Memory B cell (primary cell): ENCODE data around the gene BAD.
"Not testable (repeated sequence)": the region's sequence is repeated elsewhere in the genome, so short reads cannot be mapped to it uniquely, and the experiment has no call there.

ENCODE experiments used
- ATAC-seq: fragments of 150-1000 bp; cut with Tn5 transposase; 2 replicates; pipeline ENCODE4 v1.10.0; 2021; ENCODE audit warnings: low read depth, mild to moderate bottlenecking, moderate library complexity
- DNase-seq, 2 donors: peaks; one replicate each; pipeline ENCODE4 v3.0.0; 2022; ENCODE audit warnings: low spot score in 2 of 2
- H3K27ac Mint-ChIP-seq: one replicate; pipeline ENCODE4 v1.8.0; 2022; ENCODE audit warnings: mild to moderate bottlenecking, moderate library complexity, mixed read lengths
- H3K27me3 Mint-ChIP-seq: one replicate; pipeline ENCODE4 v1.8.0; 2022; ENCODE audit warnings: mixed read lengths
- H3K36me3 Mint-ChIP-seq: one replicate; pipeline ENCODE4 v1.8.0; 2022; ENCODE audit warnings: mild to moderate bottlenecking, mixed read lengths
- H3K4me1 Mint-ChIP-seq: one replicate; pipeline ENCODE4 v1.8.0; 2022; ENCODE audit warnings: mixed read lengths
- H3K4me3 Mint-ChIP-seq: one replicate; pipeline ENCODE4 v1.8.0; 2022; ENCODE audit warnings: mild to moderate bottlenecking, moderate library complexity, mixed read lengths
- H3K9me3 Mint-ChIP-seq: one replicate; pipeline ENCODE4 v1.8.0; 2022; ENCODE audit warnings: mixed read lengths

BAD gene

DNA sequence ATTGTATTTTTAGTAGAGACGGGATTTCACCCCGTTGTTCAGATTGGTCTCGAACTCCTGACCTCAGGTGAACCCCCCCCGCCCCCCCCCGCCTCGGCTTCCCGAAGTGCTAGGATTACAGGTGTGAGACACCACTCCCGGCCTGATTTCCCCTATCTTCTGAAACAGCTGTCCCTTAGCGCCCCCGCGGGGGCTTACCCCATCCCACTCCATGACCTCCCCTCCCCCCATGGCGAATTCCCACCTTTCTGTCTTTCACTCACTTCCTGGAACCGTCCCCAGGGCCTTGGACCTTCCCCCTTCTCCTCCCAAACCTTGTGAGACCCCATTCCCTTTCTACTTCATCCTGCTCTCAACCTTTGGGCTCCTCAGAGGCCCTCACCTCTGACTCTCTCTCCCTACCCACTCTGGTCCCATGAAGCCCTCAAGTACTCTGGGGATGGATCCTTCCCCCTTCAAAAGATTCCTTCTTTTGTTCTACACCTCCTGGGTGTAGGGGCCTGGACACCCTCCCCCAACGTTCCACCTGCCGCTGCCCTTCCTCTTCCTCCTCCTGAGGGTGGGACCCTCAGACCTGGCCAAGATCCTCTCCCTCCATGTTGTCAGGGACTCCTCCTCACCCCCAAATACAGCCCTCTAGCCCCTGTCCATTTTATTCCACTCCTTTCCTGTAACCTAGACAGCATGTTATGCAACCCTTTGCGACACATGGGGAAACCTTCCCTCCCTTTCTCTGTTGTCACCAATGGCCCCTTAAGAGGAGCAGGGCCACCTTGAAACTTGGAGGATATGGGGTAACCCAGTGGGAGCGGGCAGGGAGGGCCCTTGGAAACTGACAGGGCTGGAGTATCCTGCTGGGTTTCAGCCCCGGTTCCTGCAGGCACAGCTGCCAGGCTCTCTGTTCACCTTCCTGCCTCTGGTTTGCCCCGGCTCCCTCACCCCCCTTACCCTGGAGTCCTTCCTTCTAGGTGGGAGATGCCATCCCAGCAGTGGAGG, 34.6 kb upstream of the BAD start:
- H3K4me1 Mint-ChIP-seq: peaks cover 11% of the 10 kb centered on the region
- no peaks in the 10 kb centered on the region for H3K9me3 Mint-ChIP-seq
- no peak for ATAC-seq

DNA sequence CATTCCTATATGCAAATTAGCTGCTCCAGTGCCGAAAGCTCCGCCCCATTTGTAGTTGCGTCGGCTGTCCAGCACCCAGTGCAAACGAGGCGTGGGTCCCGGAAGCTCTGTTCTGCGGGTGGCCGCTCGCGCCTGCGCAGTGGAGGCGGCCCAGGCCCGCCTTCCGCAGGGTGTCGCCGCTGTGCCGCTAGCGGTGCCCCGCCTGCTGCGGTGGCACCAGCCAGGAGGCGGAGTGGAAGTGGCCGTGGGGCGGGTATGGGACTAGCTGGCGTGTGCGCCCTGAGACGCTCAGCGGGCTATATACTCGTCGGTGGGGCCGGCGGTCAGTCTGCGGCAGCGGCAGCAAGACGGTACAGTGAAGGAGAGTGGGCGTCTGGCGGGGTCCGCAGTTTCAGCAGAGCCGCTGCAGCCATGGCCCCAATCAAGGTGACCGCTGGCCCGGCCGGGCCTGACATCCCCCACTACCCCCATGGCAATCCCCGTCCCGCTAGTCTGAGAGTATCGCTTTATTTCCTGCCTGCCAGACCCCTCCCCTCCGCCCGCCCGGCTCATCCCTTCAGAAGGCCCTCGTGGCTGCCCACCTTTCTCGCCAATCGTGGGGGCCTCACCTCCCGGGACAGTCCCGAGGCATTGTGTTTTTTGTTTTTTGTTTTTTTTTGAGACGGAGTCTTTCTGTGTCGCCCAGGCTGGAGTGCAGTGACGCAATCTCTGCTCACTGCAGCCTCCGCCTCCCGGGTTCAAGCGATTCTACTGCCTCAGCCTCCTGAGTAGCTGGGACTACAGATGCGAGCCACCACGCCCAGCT, 33.7 kb upstream of the BAD start, which contains the start of gene PRDX5:
TSS of gene PRDX5 (plus strand) at position 161 of the 805 bp plus-strand sequence. CDS start at position 256, 95 bp downstream.
- Mint-ChIP-seq H3K27me3 (no peaks in the 10 kb centered on the region), H3K4me3 (peak within 1 kb of the TSS; percentile 96), H3K27ac (peak within 1 kb of the TSS; percentile 99), H3K36me3 (peaks cover 11% of the 10 kb centered on the region), H3K4me1 (peaks cover 13% of the 10 kb centered on the region), H3K9me3 (no peaks in the 10 kb centered on the region)
- ATAC-seq: peak; percentile 74
- peak; percentile 59 to 94 for DNase-seq

More for the DNA sequence above, 34.6 kb upstream of the BAD start:
- H3K4me3 Mint-ChIP-seq: peak overlapping the region; percentile 96
- no peak for DNase-seq
- H3K27ac Mint-ChIP-seq: peak overlapping the region; percentile 99
- H3K27me3 Mint-ChIP-seq: no peaks in the 10 kb centered on the region
- H3K36me3 Mint-ChIP-seq: peaks cover 11% of the 10 kb centered on the region

DNA sequence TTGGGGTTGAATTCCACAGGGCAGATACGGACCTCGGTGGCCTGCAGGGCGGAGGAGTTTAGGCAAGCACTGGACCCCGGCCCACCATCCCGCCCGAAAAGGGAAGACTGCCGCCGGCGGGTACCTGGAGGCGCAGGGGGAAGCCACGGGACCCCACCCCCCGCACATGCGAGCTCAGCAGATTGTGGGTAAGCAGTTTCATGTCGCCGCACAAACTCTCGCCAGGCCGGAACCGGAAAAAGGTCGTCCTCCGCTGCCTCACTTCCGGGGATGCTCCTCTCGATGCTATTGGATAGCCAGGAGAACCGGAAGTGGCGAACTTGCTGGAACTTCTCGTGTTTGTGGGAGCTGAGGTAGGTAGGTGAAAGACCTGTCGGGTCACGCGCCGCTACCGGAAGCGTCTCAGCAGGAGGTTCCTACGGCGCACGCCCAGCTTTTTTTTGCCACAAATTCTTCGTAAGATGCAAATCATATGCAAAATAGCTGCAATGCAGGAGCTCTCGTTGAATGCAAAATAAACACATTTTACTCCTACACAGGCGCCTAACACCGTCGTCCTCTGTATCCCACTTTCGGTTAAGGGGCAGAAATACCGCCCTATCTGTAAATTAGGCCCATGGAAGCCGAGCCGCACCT, 33.0 kb upstream of the BAD start, which contains the start of gene TRMT112:
TSS of gene TRMT112 (minus strand) at position 235 of the 636 bp plus-strand sequence. CDS start at position 202, 33 bp downstream.
- Mint-ChIP-seq H3K4me3 (peak within 1 kb of the TSS; percentile 96), H3K4me1 (peaks cover 20% of the 10 kb centered on the region)

DNA sequence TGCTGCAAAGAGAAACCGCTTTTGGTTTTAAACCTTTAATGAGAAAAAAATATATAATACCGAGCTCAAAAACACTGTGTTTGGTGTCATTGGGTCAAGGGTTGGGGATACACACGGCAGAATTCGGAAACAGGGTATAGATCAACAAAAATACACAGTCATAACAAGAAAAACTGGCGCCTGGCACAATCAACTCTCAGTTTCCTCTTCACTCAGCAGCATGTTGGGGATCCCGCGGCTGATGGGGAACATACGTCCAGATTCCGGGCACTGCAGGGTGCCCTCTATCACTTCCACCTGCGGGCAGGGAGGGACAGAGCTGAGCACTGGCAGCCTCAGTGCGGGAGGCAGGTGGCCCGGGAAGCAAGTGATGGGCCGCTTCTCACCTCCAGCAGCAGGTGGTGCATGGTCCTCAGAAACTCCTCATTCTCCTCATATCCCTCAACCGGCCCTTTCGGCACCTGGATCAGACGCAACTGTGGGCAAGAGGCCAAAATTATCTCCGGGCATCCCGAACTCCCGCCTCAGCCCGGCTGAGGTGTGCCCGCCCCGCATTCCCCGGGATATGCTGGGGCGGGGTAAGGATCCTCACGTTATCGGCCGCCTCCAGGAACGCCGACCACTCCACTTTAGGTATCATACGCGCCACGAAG, 32.3 kb upstream of the BAD start:
- peak overlapping the region; percentile 96 for H3K4me3 Mint-ChIP-seq
- H3K9me3 Mint-ChIP-seq: no peaks in the 10 kb centered on the region
- peaks cover 20% of the 10 kb centered on the region for H3K4me1 Mint-ChIP-seq
- H3K27me3 Mint-ChIP-seq: no peaks in the 10 kb centered on the region
- H3K36me3 Mint-ChIP-seq: peaks cover 15% of the 10 kb centered on the region
- DNase-seq (no peak), ATAC-seq (peak; percentile 21)
- H3K27ac Mint-ChIP-seq: peak overlapping the region; percentile 99

More for the DNA sequence above, 33.0 kb upstream of the BAD start, which contains the start of gene TRMT112:
- peaks cover 15% of the 10 kb centered on the region for H3K36me3 Mint-ChIP-seq
- H3K9me3 Mint-ChIP-seq: no peaks in the 10 kb centered on the region
- peak within 1 kb of the TSS; percentile 99 for H3K27ac Mint-ChIP-seq
- DNase-seq (peak; percentile 87 to 89), ATAC-seq (peak; percentile 70)
- H3K27me3 Mint-ChIP-seq: no peaks in the 10 kb centered on the region

DNA sequence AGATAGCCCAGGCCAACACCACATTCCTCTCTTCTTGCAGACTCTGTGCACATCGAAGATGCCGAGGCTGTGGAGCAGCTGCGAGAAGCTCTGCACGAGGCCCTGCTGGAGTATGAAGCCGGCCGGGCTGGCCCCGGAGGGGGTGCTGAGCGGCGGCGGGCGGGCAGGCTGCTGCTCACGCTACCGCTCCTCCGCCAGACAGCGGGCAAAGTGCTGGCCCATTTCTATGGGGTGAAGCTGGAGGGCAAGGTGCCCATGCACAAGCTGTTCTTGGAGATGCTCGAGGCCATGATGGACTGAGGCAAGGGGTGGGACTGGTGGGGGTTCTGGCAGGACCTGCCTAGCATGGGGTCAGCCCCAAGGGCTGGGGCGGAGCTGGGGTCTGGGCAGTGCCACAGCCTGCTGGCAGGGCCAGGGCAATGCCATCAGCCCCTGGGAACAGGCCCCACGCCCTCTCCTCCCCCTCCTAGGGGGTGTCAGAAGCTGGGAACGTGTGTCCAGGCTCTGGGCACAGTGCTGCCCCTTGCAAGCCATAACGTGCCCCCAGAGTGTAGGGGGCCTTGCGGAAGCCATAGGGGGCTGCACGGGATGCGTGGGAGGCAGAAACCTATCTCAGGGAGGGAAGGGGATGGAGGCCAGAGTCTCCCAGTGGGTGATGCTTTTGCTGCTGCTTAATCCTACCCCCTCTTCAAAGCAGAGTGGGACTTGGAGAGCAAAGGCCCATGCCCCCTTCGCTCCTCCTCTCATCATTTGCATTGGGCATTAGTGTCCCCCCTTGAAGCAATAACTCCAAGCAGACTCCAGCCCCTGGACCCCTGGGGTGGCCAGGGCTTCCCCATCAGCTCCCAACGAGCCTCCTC, 31.4 kb upstream of the BAD start:
- Mint-ChIP-seq H3K4me3 (peak overlapping the region; percentile 96), H3K27ac (peak overlapping the region; percentile 99), H3K4me1 (peaks cover 21% of the 10 kb centered on the region), H3K36me3 (peaks cover 11% of the 10 kb centered on the region)
- DNase-seq, H3K27me3 Mint-ChIP-seq, H3K9me3 Mint-ChIP-seq, ATAC-seq: not testable (repeated sequence)

DNA sequence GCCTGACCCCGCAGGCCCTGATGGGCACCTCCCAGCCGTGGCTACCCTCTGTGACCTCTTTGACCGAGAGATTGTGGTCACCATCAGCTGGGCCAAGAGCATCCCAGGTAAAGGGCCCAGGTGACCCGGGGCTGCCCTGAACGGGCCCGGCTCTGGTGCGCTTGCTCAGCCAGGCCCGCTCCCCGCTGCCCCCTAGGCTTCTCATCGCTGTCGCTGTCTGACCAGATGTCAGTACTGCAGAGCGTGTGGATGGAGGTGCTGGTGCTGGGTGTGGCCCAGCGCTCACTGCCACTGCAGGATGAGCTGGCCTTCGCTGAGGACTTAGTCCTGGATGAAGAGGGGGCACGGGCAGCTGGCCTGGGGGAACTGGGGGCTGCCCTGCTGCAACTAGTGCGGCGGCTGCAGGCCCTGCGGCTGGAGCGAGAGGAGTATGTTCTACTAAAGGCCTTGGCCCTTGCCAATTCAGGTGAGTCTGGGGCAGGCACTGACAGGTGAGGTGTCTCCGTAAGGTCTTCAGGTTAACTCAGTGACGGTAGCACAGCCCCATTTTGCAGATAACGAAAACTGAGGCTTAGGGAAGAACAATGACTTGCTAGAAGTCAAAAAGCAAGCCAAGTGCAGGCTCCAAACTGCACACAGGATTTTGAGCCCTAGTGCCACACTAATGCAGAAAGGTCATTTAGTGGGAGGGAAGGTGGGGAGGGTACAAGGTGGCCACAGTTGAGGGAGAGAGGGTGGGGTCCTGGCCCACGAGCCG, 30.5 kb upstream of the BAD start:
- Mint-ChIP-seq H3K27me3 (no peaks in the 10 kb centered on the region), H3K9me3 (no peaks in the 10 kb centered on the region), H3K27ac (no peak overlapping the region), H3K4me3 (no peak overlapping the region), H3K36me3 (peaks cover 7% of the 10 kb centered on the region), H3K4me1 (peaks cover 22% of the 10 kb centered on the region)
- DNase-seq (no peak), ATAC-seq (no peak)

DNA sequence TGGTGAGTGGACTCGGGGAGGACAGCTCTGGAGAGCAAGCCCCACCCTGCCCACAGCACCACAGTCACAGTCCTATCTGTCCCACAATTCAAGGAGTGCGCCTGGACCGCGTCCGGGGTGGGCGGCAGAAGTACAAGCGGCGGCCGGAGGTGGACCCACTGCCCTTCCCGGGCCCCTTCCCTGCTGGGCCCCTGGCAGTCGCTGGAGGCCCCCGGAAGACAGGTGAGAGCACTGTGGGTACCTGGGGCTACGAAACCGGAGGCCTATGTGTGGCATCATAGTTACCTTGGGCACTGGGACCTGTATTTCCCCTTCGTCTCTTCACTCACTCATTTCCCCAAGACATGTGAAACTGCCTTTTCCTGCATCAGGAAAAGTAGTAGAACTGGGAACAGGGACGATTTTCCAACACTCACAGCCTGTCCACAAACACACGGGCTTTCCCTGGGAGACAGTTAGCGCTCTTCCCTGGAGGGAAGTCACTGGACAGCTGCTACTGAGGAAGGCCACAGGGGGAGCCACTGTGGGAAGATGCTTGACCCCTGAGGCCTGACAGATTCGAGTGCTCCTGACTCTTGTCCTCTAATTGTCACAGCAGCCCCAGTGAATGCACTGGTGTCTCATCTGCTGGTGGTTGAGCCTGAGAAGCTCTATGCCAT, 29.8 kb upstream of the BAD start:
- no peak overlapping the region for H3K4me3 Mint-ChIP-seq
- H3K36me3 Mint-ChIP-seq: peaks cover 7% of the 10 kb centered on the region
- DNase-seq (no peak), ATAC-seq (no peak)
- H3K4me1 Mint-ChIP-seq: peaks cover 21% of the 10 kb centered on the region
- H3K27me3 Mint-ChIP-seq: no peaks in the 10 kb centered on the region
- H3K27ac Mint-ChIP-seq: no peak overlapping the region
- H3K9me3 Mint-ChIP-seq: no peaks in the 10 kb centered on the region

DNA sequence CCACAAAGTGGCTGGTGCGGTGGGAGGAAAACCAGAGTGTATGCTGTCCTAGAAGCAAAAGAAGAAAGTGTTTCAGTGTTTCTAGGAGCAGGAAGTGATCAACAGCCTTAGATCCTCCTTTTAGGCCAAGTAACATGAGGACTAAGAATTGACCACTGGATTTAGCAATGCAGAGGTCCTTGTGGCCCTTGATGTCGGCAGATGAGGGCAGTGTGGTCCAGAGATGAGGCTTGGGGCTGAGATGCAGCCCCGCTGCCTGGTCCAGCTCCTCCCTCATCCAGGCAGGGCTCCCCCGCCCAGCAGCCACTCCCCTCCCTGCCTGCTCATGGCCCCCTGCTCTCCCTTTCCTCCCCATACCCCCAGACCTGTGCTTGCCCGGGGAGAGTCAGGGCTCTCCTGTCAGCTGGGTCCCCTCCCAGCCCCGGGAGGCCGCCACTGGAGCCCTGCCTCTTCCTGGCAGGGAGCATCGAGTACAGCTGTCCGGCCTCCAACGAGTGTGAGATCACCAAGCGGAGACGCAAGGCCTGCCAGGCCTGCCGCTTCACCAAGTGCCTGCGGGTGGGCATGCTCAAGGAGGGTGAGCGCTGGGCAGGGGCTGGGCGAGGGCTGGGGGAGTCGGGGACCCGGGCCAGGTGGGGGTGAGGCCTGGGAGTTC, 29.2 kb upstream of the BAD start:
- ATAC-seq (no peak), DNase-seq (no peak)
- Mint-ChIP-seq H3K4me3 (no peak overlapping the region), H3K9me3 (no peaks in the 10 kb centered on the region), H3K4me1 (peaks cover 16% of the 10 kb centered on the region), H3K36me3 (peaks cover 7% of the 10 kb centered on the region), H3K27ac (peak overlapping the region; percentile 68), H3K27me3 (no peaks in the 10 kb centered on the region)

DNA sequence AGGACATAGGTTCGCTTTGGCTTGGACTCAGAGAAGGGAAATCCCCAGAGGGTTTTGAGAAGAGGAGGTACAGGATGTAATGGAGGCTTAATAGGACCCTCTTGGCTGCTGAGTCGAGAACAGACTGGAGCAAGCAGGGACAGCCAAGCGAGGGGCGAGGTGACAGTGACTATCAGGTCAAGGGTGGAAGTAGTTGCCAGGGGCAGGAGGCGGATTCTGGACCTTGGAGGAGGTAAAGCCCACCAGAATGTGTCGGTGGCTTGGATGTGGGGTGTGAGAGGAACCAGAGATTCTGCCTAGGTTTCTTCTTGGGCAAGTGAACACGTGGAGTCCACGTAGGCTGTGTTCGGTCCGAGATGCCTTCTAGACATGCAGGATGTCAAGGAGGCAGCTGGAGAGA, 28.5 kb upstream of the BAD start:
- peaks cover 7% of the 10 kb centered on the region for H3K36me3 Mint-ChIP-seq
- no peaks in the 10 kb centered on the region for H3K9me3 Mint-ChIP-seq
- H3K4me3 Mint-ChIP-seq: no peak overlapping the region
- H3K27ac Mint-ChIP-seq: peak overlapping the region; percentile 68
- peaks cover 14% of the 10 kb centered on the region for H3K4me1 Mint-ChIP-seq
- ATAC-seq (no peak), DNase-seq (no peak)
- no peaks in the 10 kb centered on the region for H3K27me3 Mint-ChIP-seq

DNA sequence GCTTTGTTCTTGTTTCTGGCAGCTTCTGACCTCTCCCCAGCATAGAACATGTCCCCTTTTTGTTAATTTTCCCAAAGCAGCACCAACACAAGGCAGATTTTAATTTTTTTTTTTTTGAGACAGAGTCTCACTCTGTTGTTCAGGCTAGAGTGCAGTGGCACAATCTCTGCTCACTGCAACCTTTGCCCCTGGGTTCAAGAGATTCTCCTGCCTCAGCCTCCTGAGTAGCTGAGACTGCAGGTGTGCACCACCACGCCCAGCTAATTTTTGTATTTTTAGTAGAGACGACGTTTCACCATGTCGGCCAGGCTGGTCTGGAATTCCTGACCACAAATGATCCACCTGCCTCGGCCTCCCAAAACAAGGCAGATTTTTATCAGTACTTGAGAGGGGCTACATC, 23.3 kb upstream of the BAD start:
- H3K9me3 Mint-ChIP-seq, ATAC-seq, H3K27me3 Mint-ChIP-seq, H3K27ac Mint-ChIP-seq, H3K36me3 Mint-ChIP-seq: not testable (repeated sequence)
- peak in 1 of 2 donors; percentile 8 for DNase-seq
- Mint-ChIP-seq H3K4me3 (peak overlapping the region; percentile 27), H3K4me1 (peaks cover 18% of the 10 kb centered on the region)

DNA sequence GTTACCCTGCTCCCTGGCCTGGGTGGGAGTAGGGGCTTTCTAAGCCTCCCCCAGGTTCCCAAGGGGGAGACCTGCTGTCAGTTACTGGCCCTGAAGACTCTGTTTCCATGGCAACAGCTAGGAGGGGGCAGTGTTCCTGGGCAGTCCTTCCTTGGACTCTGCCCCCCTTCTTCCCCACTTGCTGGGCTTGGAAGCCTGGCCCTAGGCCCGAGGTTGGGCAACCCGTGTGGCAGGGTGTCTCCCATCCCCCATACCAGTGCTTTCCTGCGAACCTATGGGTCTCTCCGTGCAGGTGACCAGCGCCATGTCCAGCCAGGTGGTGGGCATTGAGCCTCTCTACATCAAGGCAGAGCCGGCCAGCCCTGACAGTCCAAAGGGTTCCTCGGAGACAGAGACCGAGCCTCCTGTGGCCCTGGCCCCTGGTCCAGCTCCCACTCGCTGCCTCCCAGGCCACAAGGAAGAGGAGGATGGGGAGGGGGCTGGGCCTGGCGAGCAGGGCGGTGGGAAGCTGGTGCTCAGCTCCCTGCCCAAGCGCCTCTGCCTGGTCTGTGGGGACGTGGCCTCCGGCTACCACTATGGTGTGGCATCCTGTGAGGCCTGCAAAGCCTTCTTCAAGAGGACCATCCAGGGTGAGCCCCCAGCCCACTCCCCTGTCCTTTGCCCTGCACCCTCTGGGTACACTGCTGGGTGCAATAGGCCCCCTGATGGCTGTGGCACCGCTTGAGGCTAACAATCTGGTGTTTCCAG, 22.6 kb upstream of the BAD start:
- ATAC-seq (no peak), DNase-seq (no peak)
- H3K27ac Mint-ChIP-seq: no peak overlapping the region
- peaks cover 14% of the 10 kb centered on the region for H3K4me1 Mint-ChIP-seq
- H3K4me3 Mint-ChIP-seq: peak overlapping the region; percentile 49
- H3K9me3 Mint-ChIP-seq: no peaks in the 10 kb centered on the region
- no peaks in the 10 kb centered on the region for H3K27me3 Mint-ChIP-seq
- H3K36me3 Mint-ChIP-seq: peaks cover 2% of the 10 kb centered on the region
